ENCODE data around the gene RFLNA. TPM values are rescaled to one million over a fixed set of nuclear protein-coding genes. Genes with fewer than 3 reads are reported as not detected.
"Not testable (repeated sequence)": the region's sequence is repeated elsewhere in the genome, so short reads cannot be mapped to it uniquely, and the experiment has no call there.

The RFLNA gene
- total RNA-seq, 2 donors from 2014 or later, result 0.26 TPM; not detected in 1

DNA sequence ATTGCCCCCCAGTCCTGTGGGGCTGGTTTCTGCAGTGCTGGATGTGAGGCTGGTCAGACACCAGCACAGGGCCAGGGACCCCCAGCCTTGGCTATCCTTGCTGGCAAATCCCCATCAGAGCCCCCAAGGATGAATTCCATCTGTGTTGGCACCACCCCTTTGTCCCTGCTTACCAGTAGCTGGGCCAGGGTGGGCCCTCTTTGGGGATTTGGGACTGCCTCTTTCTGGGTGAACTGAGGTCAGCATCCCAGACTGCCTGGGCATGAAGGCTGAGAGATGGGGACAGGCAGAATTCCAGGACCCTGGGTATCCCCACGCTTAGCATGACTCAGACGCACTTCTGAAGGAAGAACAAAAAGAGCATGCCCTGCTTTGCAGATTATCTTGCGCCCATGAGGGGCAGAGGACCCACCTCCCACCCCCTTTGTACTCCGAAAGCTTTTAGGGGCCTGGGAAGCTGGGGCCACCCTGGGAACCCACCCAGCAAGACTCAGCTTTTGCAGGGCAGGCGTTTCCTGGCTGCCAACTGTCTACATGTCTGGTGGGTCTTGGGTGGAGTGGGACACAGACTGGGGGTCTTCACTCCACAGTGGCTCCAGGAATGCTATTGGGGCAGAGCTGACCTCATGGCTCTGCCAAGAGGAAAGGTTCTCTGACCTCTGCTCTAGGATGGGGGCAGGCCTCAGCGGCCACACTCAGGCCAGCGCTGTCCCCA, 26.8 kb downstream of the RFLNA start:
- H3K4me3 ChIP-seq, result no peak overlapping the region
- no peaks in the 10 kb centered on the region for H3K4me1 ChIP-seq
- no peak for DNase-seq
- H3K27ac ChIP-seq, result no peak overlapping the region
- intact Hi-C loops (cut with DNase I), result loop anchor here (5.0 kb wide), 1 partner anchor 284 kb away; no protein-coding TSS in a partner anchor
- no peaks in the 10 kb centered on the region for H3K27me3 ChIP-seq
- no peak for TF ChIP-seq POLR2A (IDR thresholded peaks at IDR 0.05)
- TF ChIP-seq, protein P1, sequence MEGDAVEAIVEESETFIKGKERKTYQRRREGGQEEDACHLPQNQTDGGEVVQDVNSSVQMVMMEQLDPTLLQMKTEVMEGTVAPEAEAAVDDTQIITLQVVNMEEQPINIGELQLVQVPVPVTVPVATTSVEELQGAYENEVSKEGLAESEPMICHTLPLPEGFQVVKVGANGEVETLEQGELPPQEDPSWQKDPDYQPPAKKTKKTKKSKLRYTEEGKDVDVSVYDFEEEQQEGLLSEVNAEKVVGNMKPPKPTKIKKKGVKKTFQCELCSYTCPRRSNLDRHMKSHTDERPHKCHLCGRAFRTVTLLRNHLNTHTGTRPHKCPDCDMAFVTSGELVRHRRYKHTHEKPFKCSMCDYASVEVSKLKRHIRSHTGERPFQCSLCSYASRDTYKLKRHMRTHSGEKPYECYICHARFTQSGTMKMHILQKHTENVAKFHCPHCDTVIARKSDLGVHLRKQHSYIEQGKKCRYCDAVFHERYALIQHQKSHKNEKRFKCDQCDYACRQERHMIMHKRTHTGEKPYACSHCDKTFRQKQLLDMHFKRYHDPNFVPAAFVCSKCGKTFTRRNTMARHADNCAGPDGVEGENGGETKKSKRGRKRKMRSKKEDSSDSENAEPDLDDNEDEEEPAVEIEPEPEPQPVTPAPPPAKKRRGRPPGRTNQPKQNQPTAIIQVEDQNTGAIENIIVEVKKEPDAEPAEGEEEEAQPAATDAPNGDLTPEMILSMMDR (IDR thresholded peaks at IDR 0.05), result no peak
- ATAC-seq, result no peak
- H3K9me3 ChIP-seq, result peaks cover 0 to 11% (median 0%) of the 10 kb centered on the region in 3 donors
- WGBS, 2 donors, result 57 to 83% methylated on average over 3 to 7 of the region's 7 CpGs
- H3K36me3 ChIP-seq (replicated peaks in 1 of 2; ENCODE audit: insufficient read depth in 1 of 2, low read depth in 2 of 2), result peaks cover 15 to 18% of the 10 kb centered on the region in 2 donors

DNA sequence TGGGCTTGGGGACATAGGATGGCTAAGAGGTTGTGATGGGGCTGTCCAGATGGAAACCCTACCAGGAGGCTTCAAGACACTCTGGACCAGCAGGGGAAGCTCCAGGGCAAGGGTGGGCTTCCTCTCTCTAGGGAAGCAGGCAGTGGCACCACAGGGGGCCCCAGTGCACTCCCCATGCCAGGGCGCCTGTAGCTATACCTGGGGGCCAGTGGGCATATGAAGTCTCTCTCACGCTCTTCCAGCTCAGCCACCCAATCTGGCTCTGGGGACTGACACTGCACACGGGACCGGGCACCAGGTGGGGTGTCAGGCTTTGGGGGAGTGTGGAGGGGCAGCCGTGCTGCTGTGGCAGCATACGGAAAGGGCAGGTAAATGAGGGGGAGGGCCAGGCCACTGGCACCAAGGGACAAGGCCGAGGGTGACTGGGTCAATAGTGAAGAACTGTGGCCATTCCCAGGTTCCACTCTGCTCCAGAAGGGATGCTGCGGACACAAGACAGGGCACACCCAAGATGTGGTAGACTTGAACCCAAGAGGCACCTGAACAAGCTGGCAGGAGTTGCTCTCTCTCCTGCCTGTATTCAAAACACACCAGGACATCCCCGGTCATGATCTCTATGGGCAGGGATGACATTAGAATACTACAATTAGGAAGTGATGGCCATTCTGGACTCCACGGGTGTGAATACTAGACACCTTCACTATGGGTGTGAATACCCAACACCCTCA, 27.5 kb downstream of the RFLNA start:
- no peak for ATAC-seq
- Histone ChIP-seq H3K9me3 (peaks cover 0 to 11% (median 0%) of the 10 kb centered on the region in 3 donors), H3K36me3 (replicated peaks in 1 of 2; ENCODE audit: insufficient read depth in 1 of 2, low read depth in 2 of 2) (peaks cover 15 to 18% of the 10 kb centered on the region in 2 donors), H3K27me3 (no peaks in the 10 kb centered on the region), H3K4me3 (no peak overlapping the region), H3K4me1 (no peaks in the 10 kb centered on the region), H3K27ac (no peak overlapping the region)
- no peak for DNase-seq
- WGBS, 2 donors, result 58 to 60% methylated on average over 5 to 9 of the region's 10 CpGs
- TF ChIP-seq, protein P1 (IDR thresholded peaks at IDR 0.05), result no peak
- TF ChIP-seq POLR2A (IDR thresholded peaks at IDR 0.05), result no peak
- intact Hi-C loops (cut with DNase I), result loop anchor here (5.0 kb wide), 1 partner anchor 285 kb away; no protein-coding TSS in a partner anchor

DNA sequence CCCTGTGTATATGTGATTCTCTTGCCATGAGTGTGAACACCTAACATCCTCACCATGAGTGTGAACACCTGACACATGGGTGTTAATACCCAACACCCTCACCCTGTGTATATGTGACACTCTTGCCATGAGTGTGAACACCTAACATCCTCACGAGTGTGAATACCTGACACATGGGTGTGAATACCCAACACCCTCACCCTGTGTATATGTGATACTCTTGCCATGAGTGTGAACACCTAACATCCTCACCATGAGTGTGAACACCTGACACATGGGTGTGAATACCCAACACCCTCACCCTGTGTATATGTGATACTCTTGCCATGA, 28.1 kb downstream of the RFLNA start:
- not testable (repeated sequence) for H3K4me1 ChIP-seq, H3K27me3 ChIP-seq, H3K27ac ChIP-seq, H3K4me3 ChIP-seq, ATAC-seq, DNase-seq
- intact Hi-C loops (cut with DNase I), result loop anchor here (5.0 kb wide), 1 partner anchor 286 kb away; no protein-coding TSS in a partner anchor
- 88 to 100% methylated on average over 1 of the region's 1 CpG for WGBS, 2 donors
- Histone ChIP-seq H3K36me3 (replicated peaks in 1 of 2; ENCODE audit: insufficient read depth in 1 of 2, low read depth in 2 of 2) (peaks cover 15 to 18% of the 10 kb centered on the region in 2 donors), H3K9me3 (peaks cover 0 to 11% (median 0%) of the 10 kb centered on the region in 3 donors)

DNA sequence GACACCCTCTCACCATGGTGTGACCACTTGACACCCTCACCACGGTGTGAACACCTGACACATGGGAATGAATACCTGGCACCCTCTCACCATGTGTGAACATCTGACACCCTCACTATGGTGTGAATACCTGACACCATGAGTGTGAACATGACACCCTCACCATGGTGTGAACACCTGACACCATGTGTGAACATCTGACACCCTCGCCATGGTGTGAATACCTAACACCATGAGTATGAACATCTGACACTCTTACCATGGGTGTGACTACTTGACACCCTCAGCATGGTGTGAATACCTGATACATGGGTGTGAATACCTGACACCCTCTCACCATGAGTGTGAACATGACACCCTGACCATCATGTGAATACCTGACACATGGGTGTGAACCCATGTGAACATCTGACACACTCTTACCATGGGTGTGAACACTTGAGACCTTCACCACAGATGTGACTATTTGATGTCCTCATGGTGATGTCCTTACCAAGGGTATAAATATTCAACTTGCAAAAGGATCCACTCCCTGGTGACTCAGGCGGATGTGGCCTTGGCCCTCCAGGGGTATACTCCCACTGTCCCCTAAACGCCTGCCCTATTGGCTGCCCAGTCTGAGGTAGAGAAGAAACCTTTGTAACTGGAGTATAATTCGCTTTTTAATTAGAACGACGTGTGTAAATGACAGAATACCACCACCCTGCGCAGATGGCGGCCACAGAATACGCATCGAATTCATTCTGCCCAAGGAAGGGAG, 29.1 kb downstream of the RFLNA start:
- no peaks in the 10 kb centered on the region for H3K27me3 ChIP-seq
- H3K4me1 ChIP-seq, result no peaks in the 10 kb centered on the region
- H3K27ac ChIP-seq, result no peak overlapping the region
- ATAC-seq (no peak), DNase-seq (no peak)
- peaks cover 15 to 21% of the 10 kb centered on the region in 2 donors for H3K36me3 ChIP-seq (replicated peaks in 1 of 2; ENCODE audit: insufficient read depth in 1 of 2, low read depth in 2 of 2)
- no peak overlapping the region for H3K4me3 ChIP-seq
- H3K9me3 ChIP-seq, result peaks cover 0 to 11% (median 0%) of the 10 kb centered on the region in 3 donors
- TF ChIP-seq, protein P1 (IDR thresholded peaks at IDR 0.05), result no peak
- TF ChIP-seq POLR2A (IDR thresholded peaks at IDR 0.05), result no peak
- 93 to 95% methylated on average over 10 to 11 of the region's 11 CpGs for WGBS, 2 donors
- intact Hi-C loops (cut with DNase I), result loop anchor here (5.0 kb wide), 1 partner anchor 287 kb away; no protein-coding TSS in a partner anchor

Data from body of pancreas (tissue), 4 donors.